ENCODE data around the gene RALGDS. TPM values are rescaled to one million over a fixed set of nuclear protein-coding genes. Genes with fewer than 3 reads are reported as not detected.

The RALGDS gene
- total RNA-seq, 2 experiments from 2014 or later: 85.7 to 102 TPM

- no peak overlapping the region for H3K27ac Mint-ChIP-seq
- no peak overlapping the region for H3K4me3 Mint-ChIP-seq
- no peak for ATAC-seq
- ChIA-PET POLR2A (interaction anchor here (1.3 kb wide), 1 partner anchor 34 kb away, joined by 3 read pairs; no protein-coding TSS in a partner anchor), CTCF (interaction anchor here (0.8 to 22.3 kb wide), 3 partner anchors 14 to 88 kb away, joined by 3 to 421 read pairs (median 3); no protein-coding TSS in a partner anchor)
- peaks cover 40% of the 10 kb centered on the region for H3K4me1 Mint-ChIP-seq (ENCODE audit: low read depth)
- no peaks in the 10 kb centered on the region for H3K9me3 Mint-ChIP-seq (ENCODE audit: insufficient read depth)
- DNase-seq: no peak
- peaks cover 33% of the 10 kb centered on the region for H3K36me3 Mint-ChIP-seq (ENCODE audit: low read depth)
- H3K27me3 Mint-ChIP-seq (ENCODE audit: low read depth): no peaks in the 10 kb centered on the region
Observed at GRCh38 chr9:133109931-133110650, 10.9 kb downstream of the RALGDS start.

GRCh38 chr9:133108794-133109641, 12.0 kb downstream of the RALGDS start:
- no peak for ATAC-seq
- peaks cover 40% of the 10 kb centered on the region for H3K36me3 Mint-ChIP-seq (ENCODE audit: low read depth)
- no peaks in the 10 kb centered on the region for H3K9me3 Mint-ChIP-seq (ENCODE audit: insufficient read depth)
- peaks cover 29% of the 10 kb centered on the region for H3K4me1 Mint-ChIP-seq (ENCODE audit: low read depth)
- no peaks in the 10 kb centered on the region for H3K27me3 Mint-ChIP-seq (ENCODE audit: low read depth)
- H3K27ac Mint-ChIP-seq: peak overlapping the region; percentile 55
- ChIA-PET CTCF (interaction anchor here (1.0 to 22.3 kb wide), 2 partner anchors 13 to 37 kb away, joined by 3 to 421 read pairs; no protein-coding TSS in a partner anchor), POLR2A (interaction anchor here (1.1 to 1.4 kb wide), 2 partner anchors 24 to 35 kb away, joined by 4 to 6 read pairs; no protein-coding TSS in a partner anchor)
- no peak overlapping the region for H3K4me3 Mint-ChIP-seq
- no peak for DNase-seq

GRCh38 chr9:133107961-133108793, 12.9 kb downstream of the RALGDS start:
- Mint-ChIP-seq H3K27ac (peak overlapping the region; percentile 11), H3K9me3 (ENCODE audit: insufficient read depth) (no peaks in the 10 kb centered on the region), H3K4me3 (no peak overlapping the region), H3K27me3 (ENCODE audit: low read depth) (no peaks in the 10 kb centered on the region), H3K4me1 (ENCODE audit: low read depth) (peaks cover 21% of the 10 kb centered on the region), H3K36me3 (ENCODE audit: low read depth) (peaks cover 41% of the 10 kb centered on the region)
- ATAC-seq (no peak), DNase-seq (no peak)
- CTCF ChIA-PET: interaction anchor here (1.0 to 22.3 kb wide), 3 partner anchors 11 to 38 kb away, joined by 3 to 421 read pairs (median 4); no protein-coding TSS in a partner anchor
- POLR2A ChIA-PET: interaction anchor here (1.1 to 1.4 kb wide), 2 partner anchors 25 to 36 kb away, joined by 4 to 6 read pairs; no protein-coding TSS in a partner anchor

- no peaks in the 10 kb centered on the region for H3K27me3 Mint-ChIP-seq (ENCODE audit: low read depth)
- ChIA-PET CTCF (interaction anchor here (1.9 to 22.3 kb wide), 2 partner anchors 12 to 39 kb away, joined by 4 to 421 read pairs; no protein-coding TSS in a partner anchor), POLR2A (no interaction called here)
- H3K9me3 Mint-ChIP-seq (ENCODE audit: insufficient read depth): no peaks in the 10 kb centered on the region
- H3K4me3 Mint-ChIP-seq: no peak overlapping the region
- DNase-seq (no peak), ATAC-seq (no peak)
- H3K36me3 Mint-ChIP-seq (ENCODE audit: low read depth): peaks cover 47% of the 10 kb centered on the region
- H3K4me1 Mint-ChIP-seq (ENCODE audit: low read depth): peaks cover 12% of the 10 kb centered on the region
- no peak overlapping the region for H3K27ac Mint-ChIP-seq
Observed at GRCh38 chr9:133107245-133107722, 13.8 kb downstream of the RALGDS start.

GRCh38 chr9:133106511-133107244, 14.4 kb downstream of the RALGDS start:
- Mint-ChIP-seq H3K36me3 (ENCODE audit: low read depth) (peaks cover 52% of the 10 kb centered on the region), H3K9me3 (ENCODE audit: insufficient read depth) (no peaks in the 10 kb centered on the region), H3K27ac (peak overlapping the region; percentile 43), H3K4me3 (no peak overlapping the region), H3K27me3 (ENCODE audit: low read depth) (no peaks in the 10 kb centered on the region), H3K4me1 (ENCODE audit: low read depth) (peaks cover 8% of the 10 kb centered on the region)
- DNase-seq (no peak), ATAC-seq (no peak)
- ChIA-PET POLR2A (interaction anchor here (0.6 kb wide), 1 partner anchor 625 kb away, joined by 3 read pairs; no protein-coding TSS in a partner anchor), CTCF (interaction anchor here (0.8 to 22.3 kb wide), 5 partner anchors 11 to 85 kb away, joined by 3 to 421 read pairs (median 3); no protein-coding TSS in a partner anchor)

GRCh38 chr9:133105461-133105770, 15.6 kb downstream of the RALGDS start:
- DNase-seq: no peak
- H3K36me3 Mint-ChIP-seq (ENCODE audit: low read depth): peaks cover 60% of the 10 kb centered on the region
- no peak for ATAC-seq
- H3K27ac Mint-ChIP-seq: no peak overlapping the region
- ChIA-PET POLR2A (no interaction called here), CTCF (interaction anchor here (1.0 to 22.3 kb wide), 3 partner anchors 12 to 84 kb away, joined by 3 to 421 read pairs (median 3); no protein-coding TSS in a partner anchor)
- H3K4me1 Mint-ChIP-seq (ENCODE audit: low read depth): peaks cover 5% of the 10 kb centered on the region
- no peak overlapping the region for H3K4me3 Mint-ChIP-seq
- H3K27me3 Mint-ChIP-seq (ENCODE audit: low read depth): no peaks in the 10 kb centered on the region
- H3K9me3 Mint-ChIP-seq (ENCODE audit: insufficient read depth): no peaks in the 10 kb centered on the region

- peaks cover 58% of the 10 kb centered on the region for H3K36me3 Mint-ChIP-seq (ENCODE audit: low read depth)
- peaks cover 5% of the 10 kb centered on the region for H3K4me1 Mint-ChIP-seq (ENCODE audit: low read depth)
- H3K9me3 Mint-ChIP-seq (ENCODE audit: insufficient read depth): no peaks in the 10 kb centered on the region
- CTCF ChIA-PET: interaction anchor here (1.4 to 22.3 kb wide), 3 partner anchors 9 to 83 kb away, joined by 3 to 421 read pairs (median 4); no protein-coding TSS in a partner anchor
- no peaks in the 10 kb centered on the region for H3K27me3 Mint-ChIP-seq (ENCODE audit: low read depth)
- ATAC-seq (no peak), DNase-seq (no peak)
- no peak overlapping the region for H3K4me3 Mint-ChIP-seq
- peak overlapping the region; percentile 39 for H3K27ac Mint-ChIP-seq
- POLR2A ChIA-PET: no interaction called here
Observed at GRCh38 chr9:133104718-133105460, 16.2 kb downstream of the RALGDS start.

GRCh38 chr9:133103987-133104505, 17.0 kb downstream of the RALGDS start:
- DNase-seq (no peak), ATAC-seq (no peak)
- Mint-ChIP-seq H3K27ac (peak overlapping the region; percentile 55), H3K27me3 (ENCODE audit: low read depth) (no peaks in the 10 kb centered on the region), H3K4me1 (ENCODE audit: low read depth) (peaks cover 5% of the 10 kb centered on the region), H3K36me3 (ENCODE audit: low read depth) (peaks cover 58% of the 10 kb centered on the region), H3K9me3 (ENCODE audit: insufficient read depth) (no peaks in the 10 kb centered on the region), H3K4me3 (no peak overlapping the region)
- ChIA-PET CTCF (interaction anchor here (0.5 to 22.3 kb wide), 6 partner anchors 10 to 128 kb away, joined by 3 to 421 read pairs (median 4); no protein-coding TSS in a partner anchor), POLR2A (interaction anchor here (2.0 kb wide), 1 partner anchor 41 kb away, joined by 13 read pairs; no protein-coding TSS in a partner anchor)

- Mint-ChIP-seq H3K4me3 (no peak overlapping the region), H3K27ac (peak overlapping the region; percentile 77), H3K4me1 (ENCODE audit: low read depth) (peaks cover 5% of the 10 kb centered on the region), H3K36me3 (ENCODE audit: low read depth) (peaks cover 62% of the 10 kb centered on the region), H3K9me3 (ENCODE audit: insufficient read depth) (no peaks in the 10 kb centered on the region), H3K27me3 (ENCODE audit: low read depth) (no peaks in the 10 kb centered on the region)
- POLR2A ChIA-PET: interaction anchor here (2.0 kb wide), 1 partner anchor 41 kb away, joined by 13 read pairs; no protein-coding TSS in a partner anchor
- DNase-seq: peak; percentile 60
- CTCF ChIA-PET: interaction anchor here (0.5 to 22.3 kb wide), 7 partner anchors 11 to 129 kb away, joined by 3 to 421 read pairs (median 4); no protein-coding TSS in a partner anchor
- ATAC-seq: peak; percentile 67
Observed at GRCh38 chr9:133103183-133103986, 17.7 kb downstream of the RALGDS start.
